T47D (cell line): ENCODE data around the gene THOP1.
A peak's percentile ranks its signal among the peaks of the same experiment; 100 is the strongest.

Source experiments
- DNase-seq, 2 experiments: peaks; one replicate each; pipeline versions ENCODE4 v3.0.0 to v3.0.0-alpha.2; 2011 to 2012; ENCODE audit warnings: low read depth in 1 of 2, low spot score in 1 of 2
- JUND ChIP-seq: IDR thresholded peaks from 2 replicates; pipeline ENCODE4 v1.6.1; 2012; ENCODE audit warnings: low read depth
- in situ Hi-C: cut with HindIII; loops from 2 replicates; pipeline ENCODE4 v1.10.0; 2016; ENCODE audit warnings: low sequenced_read_pairs, low pct_unique_long_range_greater_than_20kb

The THOP1 gene

DNA sequence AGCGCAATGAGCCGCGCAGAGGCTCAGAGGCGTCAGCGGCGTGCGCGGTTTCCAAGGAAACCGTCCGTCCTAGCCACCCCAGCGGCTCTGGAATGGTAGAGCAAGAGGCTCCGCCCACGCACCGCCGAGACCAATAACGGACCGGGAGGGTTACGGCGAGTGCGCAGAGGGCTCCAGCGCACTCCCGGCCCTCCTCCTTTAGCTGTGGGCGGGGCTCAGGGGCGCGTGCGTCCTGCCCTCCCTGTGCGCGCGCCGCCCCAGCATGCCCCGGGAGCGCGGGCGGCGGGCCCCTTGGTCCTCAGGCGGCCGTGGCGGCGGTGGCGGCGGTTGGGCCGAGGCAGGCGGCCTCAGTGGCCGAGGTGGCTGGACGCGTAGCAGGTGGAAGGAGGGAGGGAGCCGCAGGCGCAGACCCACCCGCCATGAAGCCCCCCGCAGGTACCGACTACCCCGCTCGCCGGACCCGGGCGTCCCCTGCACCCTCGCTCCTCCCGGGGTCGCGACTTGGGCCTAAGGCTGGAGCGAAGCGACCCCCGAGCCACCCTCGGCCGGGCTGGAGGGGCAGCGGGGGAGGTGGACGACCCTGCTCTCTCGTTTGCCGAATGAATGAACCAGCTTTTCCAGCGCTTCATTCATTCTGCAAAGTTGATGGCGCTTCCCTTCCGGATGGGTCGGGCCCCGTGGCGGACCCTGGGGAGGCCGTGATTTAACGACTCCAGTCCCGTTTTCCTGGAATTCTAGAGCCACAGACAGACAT, at the start of gene THOP1:
TSS of gene THOP1 (plus strand) at position 260 of the 754 bp plus-strand sequence. CDS start at position 420, 160 bp downstream.
- TF ChIP-seq JUND, result no peak
- DNase-seq, result peak; percentile 91 to 98
- in situ Hi-C loops, result no loop called here

DNA sequence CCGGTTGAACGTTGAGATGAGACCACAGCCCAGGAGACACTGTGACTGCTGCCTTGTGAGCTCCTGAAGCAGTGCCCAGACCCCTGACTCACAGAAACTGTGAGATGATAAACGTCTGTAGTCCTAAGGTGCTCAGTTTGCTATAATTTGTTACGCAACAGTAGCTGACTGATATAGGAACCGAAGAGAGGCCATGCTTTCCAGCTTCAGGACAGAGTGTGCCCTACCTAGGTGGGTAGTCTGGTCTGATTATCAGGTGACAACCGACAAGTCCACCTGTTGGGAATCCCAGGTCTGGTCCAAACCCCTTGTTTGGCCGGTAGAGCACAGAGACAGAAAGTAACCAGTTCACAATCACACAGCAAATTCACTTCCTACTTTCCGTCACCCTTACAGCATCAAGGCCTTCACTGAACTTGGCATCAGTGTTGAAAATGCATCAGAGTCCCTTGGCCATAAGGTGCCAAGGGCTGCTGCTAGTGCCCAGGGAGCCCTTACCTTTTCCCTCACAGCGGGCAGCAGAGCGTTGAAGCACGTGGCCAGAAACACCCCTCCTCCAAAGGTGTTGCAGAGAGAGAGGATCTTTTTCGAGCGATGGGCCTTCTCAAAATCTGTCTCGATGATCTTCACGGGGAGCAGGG, 48.6 kb upstream of the THOP1 start:
- no peak for DNase-seq
- TF ChIP-seq JUND, result no peak
- in situ Hi-C loops, result no loop called here

- in situ Hi-C loops, result no loop called here
These were observed 45.5 kb upstream of the THOP1 start, which contains the start of gene SLC39A3 for GRCh38 chr19:2739602-2740313. Gene SLC39A3 (minus strand): TSS chr19:2740017. CDS start chr19:2737257, 2,760 bp downstream.

DNA sequence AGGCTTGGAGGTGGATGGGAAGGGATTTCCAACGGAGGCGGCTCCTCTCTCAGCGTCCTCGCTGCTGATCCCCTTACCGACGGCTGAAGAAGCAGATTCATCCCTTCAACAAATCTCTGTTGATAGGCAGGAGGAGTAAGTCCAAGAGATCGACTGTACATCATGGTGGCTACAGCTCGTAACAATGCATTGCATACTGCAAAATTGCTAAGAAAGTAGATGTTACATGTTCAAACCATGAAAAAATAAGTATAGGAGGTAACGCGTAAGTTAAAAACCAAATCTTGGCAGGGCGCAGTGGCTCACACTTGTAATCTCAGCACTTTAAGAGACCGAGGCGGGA, 45.0 kb upstream of the THOP1 start:
- in situ Hi-C loops, result no loop called here
- TF ChIP-seq JUND, result no peak
- DNase-seq, result no peak

More at GRCh38 chr19:2739602-2740313, 45.5 kb upstream of the THOP1 start, which contains the start of gene SLC39A3:
- no peak for TF ChIP-seq JUND
- peak; percentile 98 to 100 for DNase-seq

GRCh38 chr19:2743099-2743498, 42.2 kb upstream of the THOP1 start:
- in situ Hi-C loops, result no loop called here
- TF ChIP-seq JUND, result no peak

GRCh38 chr19:2744113-2744512, 41.2 kb upstream of the THOP1 start:
- in situ Hi-C loops, result no loop called here
- no peak for DNase-seq

More at GRCh38 chr19:2743099-2743498, 42.2 kb upstream of the THOP1 start:
- DNase-seq, result no peak

GRCh38 chr19:2747349-2747748, 38.0 kb upstream of the THOP1 start:
- no peak for DNase-seq
- no peak for TF ChIP-seq JUND
- in situ Hi-C loops, result no loop called here

More at GRCh38 chr19:2744113-2744512, 41.2 kb upstream of the THOP1 start:
- no peak for TF ChIP-seq JUND

- no peak for DNase-seq
- in situ Hi-C loops, result no loop called here
- TF ChIP-seq JUND, result no peak
These were observed 34.4 kb upstream of the THOP1 start for GRCh38 chr19:2750808-2751437.

GRCh38 chr19:2751438-2751830, 33.9 kb upstream of the THOP1 start:
- no peak for TF ChIP-seq JUND
- in situ Hi-C loops, result no loop called here
- no peak for DNase-seq

GRCh38 chr19:2754659-2755447, 30.4 kb upstream of the THOP1 start:
- DNase-seq, result no peak
- in situ Hi-C loops, result no loop called here
- no peak for TF ChIP-seq JUND

GRCh38 chr19:2755448-2755705, 29.9 kb upstream of the THOP1 start:
- no peak for DNase-seq
- TF ChIP-seq JUND, result no peak
- in situ Hi-C loops, result no loop called here

- no peak for TF ChIP-seq JUND
- in situ Hi-C loops, result no loop called here
- no peak for DNase-seq
These were observed 29.5 kb upstream of the THOP1 start for GRCh38 chr19:2755811-2756210.
